Limb (tissue), 2 donors: ENCODE measurements around the gene B3GNT3.

Experiments
- DNase-seq, 2 donors: peaks; one replicate each; pipeline ENCODE4 v3.0.0-alpha.2; 2016; ENCODE audit errors: extremely low spot score in 2 of 2

B3GNT3 gene

GRCh38 chr19:17859533-17860330 lies 64.8 kb downstream of the B3GNT3 start, which contains the start of gene RPL18A:
Gene RPL18A, plus strand, starts transcription at chr19:17859910. Its CDS starts 47 bp downstream, at chr19:17859957.
- peak; percentile 98 to 100 for DNase-seq

GRCh38 chr19:17860331-17860992 lies 65.5 kb downstream of the B3GNT3 start:
- no peak for DNase-seq

GRCh38 chr19:17860993-17861360 lies 66.0 kb downstream of the B3GNT3 start:
- no peak for DNase-seq

GRCh38 chr19:17861542-17862402 lies 66.8 kb downstream of the B3GNT3 start:
- DNase-seq, result no peak

GRCh38 chr19:17862711-17863519 lies 68.0 kb downstream of the B3GNT3 start:
- no peak for DNase-seq
